Right kidney (tissue), 9 donors: ENCODE data around the gene ZNF124.
"Not testable (repeated sequence)": the region's sequence is repeated elsewhere in the genome, so short reads cannot be mapped to it uniquely, and the experiment has no call there.

ENCODE experiments used
- DNase-seq: peaks from one replicate; pipeline ENCODE4 v3.0.0-alpha.2; 2016
- long read RNA-seq, 8 donors: transcript quantifications; one replicate each; lab custom pipeline, GENCODE V29; 2026

Gene ZNF124
- long read RNA-seq, donor 1, partial matches to known transcripts, result 0 of 6 reads
- long read RNA-seq, donor 1, other reads (novel, unspliced or antisense), result 0 of 6 reads
- long read RNA-seq, donor 2, partial matches to known transcripts, result 0 of 4 reads
- long read RNA-seq, donor 2, other reads (novel, unspliced or antisense), result 0 of 4 reads
- long read RNA-seq, donor 3, result 0 reads
- long read RNA-seq, donor 4, partial matches to known transcripts, result 0 of 3 reads
- long read RNA-seq, donor 4, other reads (novel, unspliced or antisense), result 0 of 3 reads
- long read RNA-seq, donor 5, transcript ZNF124-201 (4 exons, 1,674 nt), result major isoform, 8 of 11 reads
- long read RNA-seq, donor 5, partial matches to known transcripts, result 0 of 11 reads
- long read RNA-seq, donor 5, other reads (novel, unspliced or antisense), result 0 of 11 reads
- long read RNA-seq, donor 6, partial matches to known transcripts, result 0 of 5 reads
- long read RNA-seq, donor 6, other reads (novel, unspliced or antisense), result 0 of 5 reads
- long read RNA-seq, donor 7, partial matches to known transcripts, result 0 of 6 reads
- long read RNA-seq, donor 7, other reads (novel, unspliced or antisense), result 0 of 6 reads
- long read RNA-seq, donor 8, partial matches to known transcripts, result 0 of 2 reads
- long read RNA-seq, donor 8, other reads (novel, unspliced or antisense), result 0 of 2 reads

DNA sequence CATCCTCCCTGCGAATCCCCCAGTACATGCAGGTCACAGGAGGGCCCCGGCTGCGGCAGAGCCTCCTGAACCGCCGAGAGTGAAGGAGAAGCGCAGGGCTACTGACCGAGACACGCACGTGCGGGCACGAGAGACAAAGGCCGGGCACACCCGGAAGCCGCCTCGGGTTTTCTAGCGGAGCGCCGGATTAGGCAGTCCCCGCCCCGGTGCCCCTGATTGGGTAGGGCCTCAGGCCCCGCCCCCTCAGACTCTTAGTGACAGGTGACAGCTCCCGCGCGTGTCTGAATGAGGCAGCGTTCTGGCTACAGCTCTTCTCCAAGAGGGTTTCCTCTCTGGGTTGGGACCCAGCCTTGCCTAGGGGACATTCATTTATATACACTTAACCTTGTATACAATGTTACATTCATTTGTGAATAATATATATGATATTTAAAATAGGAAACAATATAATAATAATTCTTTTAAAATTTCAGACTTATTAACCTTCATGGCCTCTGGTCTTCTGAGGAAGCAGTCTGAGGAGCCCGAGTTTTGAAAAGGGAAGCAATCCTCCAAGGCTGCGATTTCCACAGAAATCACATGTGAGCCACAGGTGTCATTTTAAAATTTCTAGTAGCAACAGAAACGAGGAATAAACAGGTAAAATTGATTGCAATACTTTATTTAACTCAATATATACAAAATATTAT is at the start of gene ZNF124:
TSS of gene ZNF124 (minus strand) at position 146 of the 689 bp plus-strand sequence. CDS start at position 3, 143 bp downstream.
- not testable (repeated sequence) for DNase-seq

DNA sequence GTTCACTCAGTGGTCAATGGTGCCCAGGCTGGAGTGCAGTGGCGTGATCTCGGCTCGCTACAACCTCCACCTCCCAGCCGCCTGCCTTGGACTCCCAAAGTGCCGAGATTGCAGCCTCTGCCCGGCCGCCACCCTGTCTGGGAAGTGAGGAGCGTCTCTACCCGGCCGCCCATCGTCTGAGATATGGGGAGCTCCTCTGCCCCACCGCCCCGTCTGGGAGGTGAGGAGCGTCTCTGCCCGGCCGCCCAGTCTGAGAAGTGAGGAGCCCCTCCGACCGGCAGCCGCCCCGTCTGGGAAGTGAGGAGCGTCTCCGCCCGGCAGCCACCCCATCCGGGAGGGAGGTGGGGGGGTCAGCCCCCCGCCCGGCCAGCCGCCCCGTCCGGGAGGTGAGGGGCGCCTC is 48.5 kb upstream of the ZNF124 start:
- DNase-seq, result not testable (repeated sequence)

DNA sequence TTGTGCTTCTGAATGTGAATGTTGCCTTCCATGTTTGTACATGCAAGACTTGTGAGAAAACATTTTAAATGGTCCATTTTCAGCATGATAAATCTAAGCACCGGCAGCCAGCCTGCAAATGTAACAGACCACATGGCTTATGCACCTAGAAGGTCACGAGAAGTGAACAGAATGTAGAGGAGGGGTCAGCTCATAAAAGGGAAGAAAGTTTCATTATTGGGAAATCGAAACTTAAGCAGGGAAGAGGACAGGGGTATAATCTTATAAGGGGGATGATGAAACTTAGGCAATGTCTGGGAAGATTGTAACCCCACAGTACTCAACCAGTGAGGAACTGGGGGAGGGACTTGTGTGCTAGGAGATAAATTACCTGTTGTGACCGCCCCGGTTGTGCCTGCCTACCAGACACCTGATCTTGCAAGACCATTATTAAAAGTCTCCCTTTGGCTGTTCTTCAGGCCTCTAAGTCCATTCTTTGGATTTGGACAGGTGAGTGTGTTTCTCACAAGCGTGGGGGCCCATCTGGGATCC is 46.4 kb upstream of the ZNF124 start:
- DNase-seq, result no peak

DNA sequence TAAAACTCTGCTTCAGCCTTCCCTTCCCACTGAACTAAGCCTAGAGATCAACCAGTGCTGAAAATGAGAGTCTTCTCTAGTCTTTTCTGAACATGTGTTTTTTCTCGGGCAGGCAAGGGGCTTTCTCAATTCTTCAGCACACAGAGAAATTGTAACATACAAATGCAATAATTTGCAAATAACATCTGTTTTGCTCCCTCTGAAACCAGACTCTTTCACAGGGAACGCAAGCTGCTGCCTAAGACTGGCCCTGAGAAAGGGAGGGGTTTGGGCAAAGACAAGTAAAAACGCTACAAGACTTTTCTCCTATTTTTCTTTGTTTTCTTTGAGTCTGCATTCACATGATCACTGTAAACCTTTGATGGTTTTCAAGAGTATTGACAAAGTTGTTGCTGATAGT is 44.4 kb upstream of the ZNF124 start:
- no peak for DNase-seq

DNA sequence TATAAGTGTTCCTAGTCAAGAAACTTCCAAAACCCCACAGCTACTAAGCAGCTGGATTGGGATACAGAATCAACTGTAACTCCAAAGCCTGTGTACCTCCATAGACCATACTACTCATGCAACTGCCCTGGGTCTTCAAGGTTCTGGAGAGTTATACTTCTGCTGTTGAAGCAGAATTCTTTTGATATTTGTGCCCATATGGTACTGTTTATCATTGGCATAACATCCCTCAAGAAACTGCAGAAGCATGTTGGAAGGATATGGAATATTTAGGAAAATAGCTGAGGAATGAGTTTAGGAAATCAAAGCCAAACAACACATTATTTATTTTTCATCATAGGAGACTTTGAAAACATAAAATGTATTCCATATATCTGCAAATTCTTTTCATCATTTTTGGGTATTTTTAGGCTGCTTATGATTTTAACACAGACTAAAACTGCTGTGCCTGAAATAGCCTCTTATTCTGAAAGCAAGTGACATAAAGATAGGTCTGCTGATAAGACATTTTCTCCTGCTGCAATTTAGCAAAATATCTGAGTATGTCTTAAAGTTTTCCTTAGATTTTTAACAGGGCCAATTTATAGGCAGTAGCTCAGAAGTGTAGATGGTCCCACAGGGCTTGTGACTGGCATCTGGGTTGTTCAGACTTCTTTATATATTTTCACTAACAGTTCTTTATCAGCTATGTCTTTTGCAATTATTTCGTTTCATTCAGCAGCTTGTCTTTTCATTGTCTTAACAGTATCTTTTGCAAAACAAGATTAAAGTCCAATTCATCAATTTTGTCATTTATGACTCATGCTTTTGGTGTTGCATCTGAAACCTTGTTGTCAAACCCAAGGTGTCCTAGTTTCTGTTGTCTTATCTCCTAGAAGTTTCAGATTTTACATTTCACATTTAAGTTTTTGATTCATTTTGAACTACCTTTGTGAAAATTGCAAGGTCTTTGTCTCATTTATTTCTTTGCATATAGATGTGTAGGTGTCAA is 41.1 kb upstream of the ZNF124 start:
- DNase-seq, result no peak

DNA sequence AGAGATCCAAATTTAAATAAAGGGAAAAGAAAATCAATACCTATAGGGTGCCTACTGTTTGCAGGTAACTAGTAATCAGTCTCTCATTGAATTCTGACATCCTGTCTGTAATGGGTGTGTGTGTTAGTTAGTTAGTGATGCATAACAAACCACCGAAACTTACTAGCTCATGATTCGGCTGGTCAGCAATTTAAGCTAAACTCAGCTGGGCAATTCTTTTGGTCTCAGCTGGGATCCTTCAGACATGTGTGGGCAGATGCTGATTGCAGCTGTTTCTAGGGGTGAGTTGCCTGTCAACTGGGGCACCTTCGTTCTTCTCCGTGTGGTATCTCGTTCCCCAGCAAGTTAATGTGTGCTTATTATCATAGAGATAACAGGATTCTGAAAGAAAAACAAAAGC is 40.2 kb upstream of the ZNF124 start:
- DNase-seq, result no peak

DNA sequence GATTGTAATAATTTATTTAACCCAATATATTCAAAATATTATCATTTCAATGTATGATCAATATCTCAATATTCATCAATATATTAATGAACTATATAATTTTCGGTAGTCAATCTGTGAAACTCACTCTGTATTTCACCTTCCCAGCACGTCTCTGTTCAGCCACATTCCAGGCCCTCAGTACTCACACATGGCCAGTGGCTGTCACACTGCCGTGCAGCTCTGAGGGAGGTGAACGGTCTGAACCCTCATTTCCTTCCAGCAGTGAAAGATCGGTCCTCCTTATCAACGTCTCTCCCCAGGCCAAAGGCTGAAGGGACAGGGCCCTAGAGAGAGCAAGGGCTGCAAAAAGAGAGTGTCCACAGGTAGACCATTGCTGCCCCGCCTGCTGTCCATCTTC is 39.5 kb upstream of the ZNF124 start:
- no peak for DNase-seq

DNA sequence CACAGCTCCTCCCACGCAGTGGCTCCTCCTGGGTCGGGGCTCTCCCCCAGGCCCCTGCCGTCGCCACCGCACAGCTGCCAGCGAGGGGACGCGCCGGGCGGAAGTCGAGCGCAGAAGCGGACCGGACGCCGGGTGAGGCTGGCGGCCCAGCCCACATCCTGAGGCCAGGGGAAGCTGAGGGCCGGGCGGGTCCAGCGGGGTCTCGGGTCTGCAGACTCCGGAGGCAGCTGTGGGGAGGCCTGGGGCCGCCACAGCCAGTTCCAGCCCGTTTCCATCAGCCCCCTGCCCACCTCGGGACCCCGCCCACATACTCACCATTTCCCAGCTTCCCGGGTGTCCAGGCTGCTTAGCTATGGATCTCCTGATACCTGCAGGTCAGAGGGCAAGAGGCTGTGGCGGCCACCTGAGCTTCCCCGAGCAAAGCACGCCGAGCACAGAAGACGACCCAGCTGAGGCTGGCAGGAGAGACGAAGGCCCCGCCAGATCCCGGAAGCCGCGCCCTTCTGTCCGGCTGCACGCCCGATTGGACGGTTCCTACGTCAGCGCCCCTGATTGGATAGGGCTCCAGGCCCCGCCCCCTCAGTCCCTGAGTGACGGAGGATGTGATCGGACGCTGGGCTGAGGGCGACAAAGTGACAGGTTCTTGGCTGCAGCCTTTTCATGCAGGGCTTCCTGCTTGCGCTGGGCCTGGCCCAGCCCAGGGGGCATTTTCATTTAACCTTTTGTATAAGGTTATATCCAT is 38.7 kb upstream of the ZNF124 start:
- peak; percentile 82 for DNase-seq

DNA sequence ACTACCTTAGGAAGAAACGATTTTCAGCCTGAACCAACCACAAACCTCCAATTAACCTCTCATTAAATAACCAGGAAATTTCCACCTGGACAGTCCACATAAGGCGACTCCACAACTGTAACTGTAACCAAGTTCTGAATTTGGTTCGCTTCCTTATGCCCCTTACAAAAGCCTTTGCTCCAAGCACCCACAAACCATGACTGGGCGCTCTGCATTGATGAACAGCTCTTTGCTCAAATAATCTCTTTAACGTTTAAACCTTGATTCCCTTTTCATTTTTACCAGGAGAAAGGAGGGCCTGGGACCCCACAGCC is 38.2 kb upstream of the ZNF124 start:
- no peak for DNase-seq

DNA sequence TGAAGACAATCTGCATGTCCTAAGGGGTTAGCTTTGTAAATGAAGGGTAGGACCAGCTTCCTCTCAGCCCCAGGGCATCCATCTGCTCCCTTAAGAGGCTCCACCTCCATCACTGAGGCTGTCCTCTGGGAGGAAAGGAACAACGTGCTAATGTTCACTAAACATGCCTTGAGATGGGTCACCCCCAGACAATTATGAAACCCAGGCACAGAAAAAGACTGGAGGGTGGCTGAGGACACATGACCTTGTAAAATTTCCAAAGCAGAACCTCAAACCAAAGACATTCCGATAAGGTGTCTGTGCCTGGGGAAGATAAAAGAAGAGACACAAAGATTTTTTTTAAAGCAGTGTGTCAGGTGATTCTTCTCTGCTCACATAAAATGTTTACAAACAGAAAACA is 37.6 kb upstream of the ZNF124 start:
- no peak for DNase-seq

DNA sequence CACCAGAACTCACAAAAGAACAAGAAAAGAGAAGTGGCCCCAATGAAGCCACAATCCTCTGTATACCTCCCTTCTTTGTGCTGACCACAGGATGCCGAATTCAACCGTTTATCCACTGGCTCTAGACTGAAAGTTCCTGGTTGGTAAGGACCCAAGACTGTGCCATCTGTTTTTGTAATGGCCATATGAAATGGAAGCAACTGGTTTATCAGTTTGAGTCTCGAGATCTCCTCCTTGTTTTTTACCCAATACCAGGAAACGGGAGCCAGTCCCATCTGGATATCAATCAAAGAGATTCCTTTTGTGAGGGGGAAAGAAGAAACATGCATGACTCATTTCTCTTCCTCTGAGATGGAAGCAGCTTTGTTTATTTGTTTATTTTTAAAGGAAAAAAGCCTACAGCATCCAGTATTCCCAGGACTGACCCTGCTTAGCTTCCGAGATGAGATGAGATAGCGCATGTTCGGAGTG is 32.4 kb upstream of the ZNF124 start:
- no peak for DNase-seq

DNA sequence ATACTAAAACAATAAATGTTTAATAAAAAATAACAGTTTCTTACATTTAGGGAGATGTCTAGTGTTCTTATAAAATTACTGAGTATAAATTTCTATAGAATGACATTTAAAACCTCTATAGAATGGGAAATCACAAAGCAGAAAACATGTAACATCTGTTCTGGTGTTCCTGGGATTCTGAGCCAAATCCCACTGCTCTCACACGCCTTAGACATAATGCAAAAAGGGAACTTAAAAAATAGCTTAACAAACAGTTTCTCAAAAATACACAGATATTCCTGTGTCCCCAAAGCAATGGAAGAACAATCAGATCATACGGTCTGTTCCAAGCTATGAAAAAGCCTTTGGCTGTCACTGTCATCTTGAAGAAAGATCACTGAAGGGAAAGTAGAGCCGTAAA is 27.0 kb upstream of the ZNF124 start:
- no peak for DNase-seq

DNA sequence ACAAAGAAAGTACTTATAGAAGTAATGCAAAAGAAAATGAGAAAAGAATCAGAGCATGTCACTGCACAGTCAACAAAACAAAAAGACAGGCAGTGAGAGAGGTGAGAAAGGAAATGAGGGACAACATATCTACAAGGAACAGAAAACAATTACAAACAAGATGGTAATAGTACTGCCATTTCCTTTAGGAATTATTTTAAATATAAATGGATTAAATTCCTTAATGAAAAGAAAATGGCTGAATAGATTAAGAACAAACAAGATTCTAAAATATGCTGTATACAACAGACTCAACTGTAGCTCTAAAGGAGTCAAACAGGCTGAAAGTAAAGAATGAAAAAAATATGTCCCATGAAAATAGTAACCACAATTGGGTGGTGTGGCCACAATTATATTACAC is 22.1 kb upstream of the ZNF124 start:
- DNase-seq, result no peak

DNA sequence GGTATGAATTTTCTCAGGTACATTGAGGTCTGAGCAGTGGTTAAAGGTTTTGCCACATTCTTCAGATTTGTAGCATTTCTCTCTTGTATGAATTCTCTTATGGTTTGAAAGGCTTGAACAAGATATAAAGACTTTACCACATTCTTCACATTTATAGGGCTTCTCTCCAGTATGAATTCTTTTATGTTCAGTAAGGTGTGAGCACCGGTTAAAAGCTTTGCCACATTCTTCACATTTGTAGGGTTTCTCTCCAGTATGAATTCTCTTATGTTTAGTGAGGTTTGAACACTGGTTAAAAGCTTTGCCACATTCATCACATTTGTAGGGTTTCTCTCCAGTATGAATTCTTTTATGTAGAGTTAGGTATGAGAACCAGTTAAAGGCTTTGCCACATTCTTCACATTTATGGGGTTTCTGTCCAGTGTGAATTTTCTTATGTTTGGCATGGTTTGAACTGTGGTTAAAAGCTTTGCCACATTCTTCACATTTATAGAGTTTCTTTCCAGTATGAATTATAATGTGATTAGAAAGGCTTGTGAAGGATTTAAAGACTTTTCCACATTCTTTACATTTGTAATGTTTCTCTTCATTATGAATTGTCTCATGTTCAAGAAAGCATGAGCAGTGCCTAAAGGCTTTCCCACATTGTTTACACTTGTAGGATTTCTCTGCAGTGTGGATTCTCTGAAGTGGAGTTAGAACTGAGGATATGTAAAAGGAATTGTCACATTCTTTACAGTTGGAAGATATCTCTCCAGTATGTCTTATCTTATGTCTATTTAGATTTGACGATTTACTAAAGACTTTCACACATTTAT is 18.4 kb upstream of the ZNF124 start:
- DNase-seq, result no peak

DNA sequence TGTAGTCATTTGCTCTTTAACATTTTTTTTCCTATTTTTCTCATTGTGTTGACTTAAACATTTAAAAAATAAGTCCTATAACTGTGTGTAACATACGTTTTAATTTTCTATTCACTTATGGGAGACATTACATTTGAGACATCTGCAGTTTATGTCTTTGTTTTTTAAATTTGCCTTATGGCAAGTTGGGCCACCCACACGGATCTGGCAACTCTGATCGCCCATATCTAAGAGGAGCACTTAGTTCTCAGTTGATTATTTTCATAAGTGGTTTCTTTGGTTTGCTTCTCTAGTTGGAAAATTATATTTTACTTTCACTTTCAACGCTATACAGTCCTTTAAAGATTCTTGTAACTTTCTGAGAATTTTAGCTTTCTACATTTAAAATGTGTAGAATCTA is 13.8 kb upstream of the ZNF124 start:
- DNase-seq, result no peak

DNA sequence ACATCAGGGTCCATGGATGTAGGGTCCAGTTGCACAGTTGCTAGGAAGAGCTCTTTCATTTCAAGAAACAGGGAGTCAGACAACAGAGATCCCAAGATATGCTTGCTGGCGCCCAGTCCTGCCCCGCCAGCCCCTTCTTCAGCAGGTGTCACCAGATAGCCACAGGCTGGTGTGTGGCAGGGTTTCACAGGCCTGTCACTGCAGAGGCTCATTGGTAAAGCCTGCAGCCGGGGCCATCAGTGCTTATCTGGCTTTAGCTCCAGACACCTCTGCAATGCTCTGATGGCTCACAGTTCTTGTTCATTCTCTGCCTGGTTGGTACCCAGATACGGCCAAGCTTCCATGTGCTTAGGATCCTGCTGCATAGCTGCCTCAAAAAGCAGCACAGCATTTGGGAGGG is 12.4 kb upstream of the ZNF124 start:
- DNase-seq, result no peak

DNA sequence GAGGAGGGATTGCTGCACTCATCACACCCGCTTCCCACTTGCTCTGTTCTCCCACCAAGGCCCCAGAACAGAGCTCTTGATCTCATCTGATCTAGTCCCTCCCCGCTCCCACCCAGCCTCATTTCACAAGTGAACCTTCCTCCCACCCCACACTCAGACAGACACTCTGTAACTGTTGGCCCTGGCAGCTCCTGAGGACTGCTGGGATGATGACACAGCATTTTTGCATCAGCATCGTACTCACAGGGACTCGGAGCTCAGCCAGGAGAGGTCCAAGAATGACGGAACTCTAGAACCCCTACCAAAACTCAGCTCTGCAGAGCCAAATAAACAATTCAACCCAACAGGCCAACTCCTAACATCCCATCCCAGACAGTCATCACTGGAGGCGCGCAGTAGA is 11.2 kb upstream of the ZNF124 start:
- DNase-seq, result no peak

DNA sequence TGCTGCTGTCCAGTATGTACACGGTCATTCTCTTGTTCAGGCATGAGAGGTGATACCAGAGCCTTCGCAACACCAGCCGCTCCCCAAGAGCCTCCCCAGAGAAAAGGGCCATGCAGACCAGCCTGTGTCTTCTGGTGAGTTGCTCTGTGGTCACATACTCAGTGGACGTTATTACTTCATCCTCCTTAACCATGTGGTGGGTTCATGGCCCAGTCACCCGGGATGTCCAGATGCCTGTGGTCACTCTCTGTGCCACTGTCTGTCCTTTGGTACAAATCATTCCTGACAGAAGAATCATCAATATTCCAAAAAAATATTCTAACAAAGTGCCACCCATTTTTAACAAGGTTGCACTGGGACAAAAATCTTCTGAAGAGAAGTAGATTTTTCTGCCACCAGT is 8.8 kb upstream of the ZNF124 start:
- DNase-seq, result no peak

DNA sequence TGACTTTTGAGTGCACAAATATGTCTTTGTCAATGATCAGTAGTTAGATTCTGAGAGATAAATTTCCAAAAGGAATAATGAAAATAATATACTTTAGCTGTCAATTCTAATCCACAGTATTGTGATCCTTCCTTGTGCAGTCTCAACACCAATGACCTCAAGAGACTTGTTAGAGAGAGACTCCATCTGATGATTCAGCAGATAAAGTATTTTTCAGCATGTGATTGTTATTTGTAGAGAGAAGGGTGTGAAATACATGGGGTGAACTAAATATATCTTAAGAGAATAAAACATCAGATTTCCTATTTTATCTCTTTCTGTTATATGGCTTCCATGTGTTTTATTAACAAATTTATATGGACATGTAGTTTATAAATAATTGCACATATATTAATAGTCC is 5.9 kb upstream of the ZNF124 start:
- no peak for DNase-seq

DNA sequence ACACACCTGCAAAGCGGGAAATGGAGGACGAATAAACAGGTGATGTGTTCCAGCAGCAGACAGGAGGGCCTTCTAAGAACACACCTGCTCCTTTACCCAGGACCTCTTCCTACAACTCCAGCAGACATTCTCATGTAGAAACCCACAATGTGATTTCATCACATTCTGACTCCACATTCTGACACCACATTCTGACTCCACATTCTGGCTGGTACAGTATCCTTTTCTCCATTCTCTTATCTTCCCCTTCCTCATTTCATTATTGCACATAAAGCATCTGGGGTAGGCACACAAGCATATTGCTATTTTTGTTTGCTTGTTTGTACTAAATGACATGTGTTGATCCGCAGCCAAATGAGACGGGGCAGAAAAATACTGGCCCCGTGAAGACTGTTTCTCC is 3.6 kb upstream of the ZNF124 start:
- no peak for DNase-seq
